GM12878 (cell line): ENCODE results near the gene ATF6. TPM values are rescaled to one million over a fixed set of nuclear protein-coding genes. Genes with fewer than 3 reads are reported as not detected.

ENCODE experiments used
- ATAC-seq: fragments of 200-7000 bp; cut with Tn5 transposase; 3 replicates; pipeline ENCODE4 v1.9.1; 2020; ENCODE audit warnings: mild to moderate bottlenecking, moderate library complexity
- BruUV-seq: library from RNA; stranded (reverse); fragments of 400-500 nt; replicated peaks from 2 replicates; lab custom pipeline; 2021; lab: Mats Ljungman, UMichigan
- CTCF ChIA-PET: fragments of 300-600 bp; sonication (Branson Sonifier 250); formaldehyde crosslinking; extraction: SDS; loops from one replicate; lab custom pipeline; 2021; ENCODE audit warnings: inconsistent platforms; lab: Yijun Ruan, JAX
- POLR2A ChIA-PET: fragments of 350-600 bp; formaldehyde crosslinking; extraction: SDS; loops from one replicate; lab custom pipeline; 2021; ENCODE audit warnings: inconsistent platforms; lab: Charles Lee
- RAD21 ChIA-PET: fragments of 300-600 bp; sonication (Branson Sonifier 250); formaldehyde crosslinking; loops from one replicate; lab custom pipeline; 2023; ENCODE audit warnings: antibody characterized with exemption; ENCODE audit not compliant: unreplicated experiment; lab: Charles Lee
- SMC1A ChIA-PET: fragments of 300-600 bp; sonication (Branson Sonifier 250); formaldehyde crosslinking; loops from one replicate; lab custom pipeline; 2023; ENCODE audit not compliant: unreplicated experiment, uncharacterized antibody; lab: Charles Lee
- DNase-seq: peaks from one replicate; pipeline ENCODE4 v3.0.0-alpha.2; 2011; ENCODE audit warnings: low read depth, low spot score
- FAIRE-seq: peaks from 3 replicates; lab custom pipeline; 2011; peaks lifted over from hg19 to GRCh38; lab: Jason Lieb, UNC
- H2AFZ ChIP-seq: 2 replicates; pipeline ENCODE4 v1.6.0; 2011; ENCODE audit warnings: low read depth, low read length, control low read depth; ENCODE audit not compliant: control insufficient read depth
- H3K27ac ChIP-seq: 2 replicates; pipeline ENCODE4 v1.5.1; 2011; ENCODE audit warnings: control low read depth; ENCODE audit not compliant: control insufficient read depth, insufficient read depth
- H3K27me3 ChIP-seq, 2 experiments: replicated peaks in 1 of 2; 2 replicates each; pipeline versions ENCODE4 v1.6.0 to v1.6.1; 2011; ENCODE audit warnings: low read length in 1 of 2; ENCODE audit not compliant: control insufficient read depth in 2 of 2, insufficient read depth in 2 of 2
- H3K36me3 ChIP-seq, 2 experiments: 2 replicates each; pipeline ENCODE4 v1.5.1; 2011; ENCODE audit warnings: low read length in 1 of 2; ENCODE audit not compliant: control insufficient read depth in 2 of 2, insufficient read depth in 2 of 2
- H3K4me1 ChIP-seq: 2 replicates; pipeline ENCODE4 v1.6.1; 2011; ENCODE audit warnings: mild to moderate bottlenecking, low read length, moderate library complexity, mixed read lengths; ENCODE audit not compliant: control insufficient read depth, insufficient read depth
- H3K4me2 ChIP-seq: 2 replicates; pipeline ENCODE4 v1.6.0; 2011; ENCODE audit warnings: control low read depth; ENCODE audit not compliant: control insufficient read depth, insufficient read depth
- H3K4me3 ChIP-seq: fragments of 200-600 bp; sonication (generic); 2 replicates; pipeline ENCODE4 v1.5.1; 2016
- H3K79me2 ChIP-seq: 2 replicates; pipeline ENCODE4 v1.6.0; 2011; ENCODE audit warnings: low read length; ENCODE audit not compliant: control insufficient read depth, insufficient read depth
- H3K9ac ChIP-seq: 2 replicates; pipeline ENCODE4 v1.8.0; 2011; ENCODE audit warnings: low read length, control low read depth, mixed read lengths; ENCODE audit not compliant: control insufficient read depth, insufficient read depth
- H3K9me3 ChIP-seq: replicated peaks from 3 replicates; pipeline ENCODE4 v1.5.1; 2011; ENCODE audit warnings: mild to moderate bottlenecking, low read length; ENCODE audit not compliant: control insufficient read depth, insufficient read depth
- H4K20me1 ChIP-seq: 2 replicates; pipeline ENCODE4 v1.6.0; 2011; ENCODE audit not compliant: control insufficient read depth, insufficient read depth
- FOXM1 ChIP-seq: IDR thresholded peaks from 2 replicates; pipeline ENCODE4 v1.6.1; 2012; ENCODE audit warnings: low read depth, mild to moderate bottlenecking, inconsistent platforms, low read length, moderate library complexity
- GABPA ChIP-seq: IDR thresholded peaks from 2 replicates; pipeline ENCODE4 v1.6.1; 2014; ENCODE audit warnings: antibody characterized with exemption, low read depth, mild to moderate bottlenecking, inconsistent platforms
- HDAC6 ChIP-seq: fragments of 200-600 bp; sonication (generic); IDR thresholded peaks from one replicate; pipeline ENCODE4 v1.8.0; 2017; ENCODE audit warnings: antibody characterized with exemption; ENCODE audit not compliant: unreplicated experiment
- TARDBP ChIP-seq: IDR thresholded peaks from 2 replicates; pipeline ENCODE4 v1.6.1; 2016; ENCODE audit warnings: borderline replicate concordance
- TCF3 ChIP-seq: IDR thresholded peaks from 2 replicates; pipeline ENCODE4 v1.6.1; 2012; ENCODE audit warnings: low read depth, mild to moderate bottlenecking, low read length, borderline replicate concordance; ENCODE audit not compliant: insufficient read depth
- YY1 ChIP-seq: IDR thresholded peaks from 2 replicates; pipeline ENCODE4 v1.6.1; 2011; ENCODE audit warnings: low read depth, mild to moderate bottlenecking, low read length
- WGBS: methylation state at CpG from one replicate; pipeline ENCODE4 v1.1.6; 2016; ENCODE audit warnings: low lambda C conversion rate; ENCODE audit not compliant: insufficient replicate concordance, insufficient coverage; ENCODE audit errors: missing lambda C conversion rate; 5-methylcytosine and 5-hydroxymethylcytosine counted together
- in situ Hi-C: fragments of 300-500 bp; cut with MboI; formaldehyde crosslinking; loops from 9 replicates; pipeline ENCODE4 v1.14.3; 2018; ENCODE audit warnings: mixed read lengths
- intact Hi-C: fragments of 100-400 bp; cut with micrococcal nuclease; formaldehyde crosslinking; loops from one replicate; pipeline ENCODE4 v1.14.2; 2022; ENCODE audit not compliant: unreplicated experiment
- polyA plus RNA-seq, 11 experiments: library from polyadenylated mRNA; depleted of rRNA in 4 of 11; unstranded in 6 of 11; stranded (reverse) in 5 of 11; fragments of >200 nt; fragmentation: Nextera tagmentation in 4 of 11; fragmentation: Illumina TruSeq in 1 of 11; extraction: Ambion mirVana in 4 of 11; extraction: Trizol in 1 of 11; gene quantifications; 1 replicate in 1 of 11; 2 replicates in 10 of 11; pipeline versions ENCODE4 v1.2.1 to v1.2.3, GENCODE V29; 2011 to 2016; ENCODE audit warnings: inconsistent platforms in 2 of 11, missing spikeins in 2 of 11, low read depth in 1 of 11
- total RNA-seq, 4 experiments: library from RNA; depleted of rRNA in 3 of 4; stranded (reverse); fragments of >200 nt in 3 of 4; fragmentation: Illumina TruSeq in 1 of 4; extraction: Trizol in 1 of 4; gene quantifications; 2 replicates each; pipeline versions ENCODE4 v1.2.1 to v1.2.3, GENCODE V29; 2013 to 2021
- TF ChIP-seq, protein P1 (sequence below): fragments of 450-650 bp; IDR thresholded peaks from 2 replicates; pipeline ENCODE4 v1.6.1; 2017; ENCODE audit warnings: mild to moderate bottlenecking, moderate library complexity

The ATF6 gene
- total and polyA plus RNA-seq, 10 of the 15 experiments (the other 5 are each of a cell fraction or from before 2014, with no cell fraction given): 7.8 to 24.3 (median 14.7) TPM

DNA sequence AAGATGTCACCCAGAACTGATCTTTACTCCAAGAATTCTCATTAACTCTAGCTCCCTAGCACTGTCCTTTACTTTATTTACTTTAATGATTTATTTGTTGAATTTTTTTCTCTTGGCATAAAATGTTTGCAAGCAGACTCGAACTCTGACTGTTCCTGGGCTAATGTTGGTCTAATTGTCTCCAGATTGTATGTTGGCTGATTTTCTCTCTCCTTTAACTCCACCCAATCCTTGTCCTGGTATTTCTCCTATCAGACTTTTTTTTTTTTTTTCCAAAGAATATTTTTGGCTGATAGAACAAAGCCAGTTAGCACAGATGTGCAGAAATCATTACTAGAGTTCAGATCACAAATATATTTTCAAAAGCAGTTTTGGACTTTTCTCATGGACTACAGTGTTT is 82.6 kb downstream of the ATF6 start:
- SMC1A ChIA-PET: no interaction called here

More for the DNA sequence above, 82.6 kb downstream of the ATF6 start:
- Histone ChIP-seq H3K9ac (no peak overlapping the region), H4K20me1 (no peaks in the 10 kb centered on the region), H3K4me3 (no peak overlapping the region), H3K79me2 (no peaks in the 10 kb centered on the region), H3K27ac (no peak overlapping the region), H3K27me3 (no peaks in the 10 kb centered on the region), H3K9me3 (no peaks in the 10 kb centered on the region), H3K36me3 (peaks cover 0 to 18% of the 10 kb centered on the region in 2 experiments; a peak in 2 of 4 replicates), H3K4me2 (no peak overlapping the region), H3K4me1 (no peaks in the 10 kb centered on the region), H2AFZ (no peak overlapping the region)
- POLR2A ChIA-PET: no interaction called here
- CTCF ChIA-PET: no interaction called here
- RAD21 ChIA-PET: interaction anchor here (1.3 kb wide), 1 partner anchor 188 kb away, joined by 5 read pairs; no protein-coding TSS in a partner anchor
- ATAC-seq (no peak), DNase-seq (no peak), FAIRE-seq (no peak)
- in situ Hi-C loops: no loop called here
- BruUV-seq: no TSS peak
- intact Hi-C loops: no loop called here
- WGBS: 94% methylated on average over 1 of the region's 1 CpG
- TF ChIP-seq, protein P1, sequence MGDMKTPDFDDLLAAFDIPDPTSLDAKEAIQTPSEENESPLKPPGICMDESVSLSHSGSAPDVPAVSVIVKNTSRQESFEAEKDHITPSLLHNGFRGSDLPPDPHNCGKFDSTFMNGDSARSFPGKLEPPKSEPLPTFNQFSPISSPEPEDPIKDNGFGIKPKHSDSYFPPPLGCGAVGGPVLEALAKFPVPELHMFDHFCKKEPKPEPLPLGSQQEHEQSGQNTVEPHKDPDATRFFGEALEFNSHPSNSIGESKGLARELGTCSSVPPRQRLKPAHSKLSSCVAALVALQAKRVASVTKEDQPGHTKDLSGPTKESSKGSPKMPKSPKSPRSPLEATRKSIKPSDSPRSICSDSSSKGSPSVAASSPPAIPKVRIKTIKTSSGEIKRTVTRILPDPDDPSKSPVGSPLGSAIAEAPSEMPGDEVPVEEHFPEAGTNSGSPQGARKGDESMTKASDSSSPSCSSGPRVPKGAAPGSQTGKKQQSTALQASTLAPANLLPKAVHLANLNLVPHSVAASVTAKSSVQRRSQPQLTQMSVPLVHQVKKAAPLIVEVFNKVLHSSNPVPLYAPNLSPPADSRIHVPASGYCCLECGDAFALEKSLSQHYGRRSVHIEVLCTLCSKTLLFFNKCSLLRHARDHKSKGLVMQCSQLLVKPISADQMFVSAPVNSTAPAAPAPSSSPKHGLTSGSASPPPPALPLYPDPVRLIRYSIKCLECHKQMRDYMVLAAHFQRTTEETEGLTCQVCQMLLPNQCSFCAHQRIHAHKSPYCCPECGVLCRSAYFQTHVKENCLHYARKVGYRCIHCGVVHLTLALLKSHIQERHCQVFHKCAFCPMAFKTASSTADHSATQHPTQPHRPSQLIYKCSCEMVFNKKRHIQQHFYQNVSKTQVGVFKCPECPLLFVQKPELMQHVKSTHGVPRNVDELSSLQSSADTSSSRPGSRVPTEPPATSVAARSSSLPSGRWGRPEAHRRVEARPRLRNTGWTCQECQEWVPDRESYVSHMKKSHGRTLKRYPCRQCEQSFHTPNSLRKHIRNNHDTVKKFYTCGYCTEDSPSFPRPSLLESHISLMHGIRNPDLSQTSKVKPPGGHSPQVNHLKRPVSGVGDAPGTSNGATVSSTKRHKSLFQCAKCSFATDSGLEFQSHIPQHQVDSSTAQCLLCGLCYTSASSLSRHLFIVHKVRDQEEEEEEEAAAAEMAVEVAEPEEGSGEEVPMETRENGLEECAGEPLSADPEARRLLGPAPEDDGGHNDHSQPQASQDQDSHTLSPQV: no peak
- TF ChIP-seq FOXM1 (no peak), YY1 (no peak), TCF3 (no peak), HDAC6 (no peak), TARDBP (no peak), GABPA (no peak)
